ENCODE measurements around the gene WDR55.

GRCh38 chr5:140711794-140712193 lies 47.1 kb downstream of the WDR55 start:
- TF ChIP-seq FOXA1 (IDR thresholded peaks at IDR 0.05) (no peak), SUZ12 (IDR thresholded peaks at IDR 0.05) (no peak), FOXM1 (IDR thresholded peaks at IDR 0.05; ENCODE audit: borderline replicate concordance) (no peak), SP1 (IDR thresholded peaks at IDR 0.05) (no peak), ZNF384 (IDR thresholded peaks at IDR 0.05) (no peak), LEF1 (IDR thresholded peaks at IDR 0.05; ENCODE audit: borderline replicate concordance) (no peak), ELF4 (IDR thresholded peaks at IDR 0.05) (no peak), HDGF (IDR thresholded peaks at IDR 0.05; ENCODE audit: borderline replicate concordance) (no peak), NFRKB (IDR thresholded peaks at IDR 0.05) (no peak)

Data from HEK293T (cell line).